KOPT-K1 (cell line): ENCODE data around the gene CWF19L1.
"Not testable (repeated sequence)": the region's sequence is repeated elsewhere in the genome, so short reads cannot be mapped to it uniquely, and the experiment has no call there.

Experiments
- H3K27ac ChIP-seq: fragments of 200-600 bp; sonication (generic); 2 replicates; pipeline ENCODE4 v1.5.1; 2016; ENCODE audit warnings: antibody characterized with exemption, mild to moderate bottlenecking, low read depth, low read length; ENCODE audit not compliant: poor library complexity, severe bottlenecking
- H3K36me3 ChIP-seq: fragments of 200-600 bp; sonication (generic); 2 replicates; pipeline ENCODE4 v1.5.1; 2017; ENCODE audit warnings: antibody characterized with exemption, mild to moderate bottlenecking, low read length, moderate library complexity; ENCODE audit not compliant: insufficient read depth
- H3K9me3 ChIP-seq: fragments of 200-600 bp; sonication (generic); 2 replicates; pipeline ENCODE4 v1.5.1; 2017; ENCODE audit warnings: antibody characterized with exemption, low read length, mild to moderate bottlenecking; ENCODE audit not compliant: insufficient read depth, poor library complexity, severe bottlenecking

Gene CWF19L1

GRCh38 chr10:100286051-100287033 lies 18.9 kb upstream of the CWF19L1 start, which contains the start of gene BLOC1S2:
BLOC1S2 (minus strand) TSS chr10:100286680; CDS start chr10:100286659, 21 bp downstream.
- peaks cover 29% of the 10 kb centered on the region for H3K36me3 ChIP-seq
- H3K27ac ChIP-seq = peak within 1 kb of the TSS; percentile 78
- no peaks in the 10 kb centered on the region for H3K9me3 ChIP-seq

GRCh38 chr10:100285326-100285725 lies 17.9 kb upstream of the CWF19L1 start:
- not testable (repeated sequence) for H3K9me3 ChIP-seq
- peak overlapping the region; percentile 78 for H3K27ac ChIP-seq
- peaks cover 38% of the 10 kb centered on the region for H3K36me3 ChIP-seq

- H3K36me3 ChIP-seq = peaks cover 56% of the 10 kb centered on the region
Measured at GRCh38 chr10:100282907-100283306, 15.5 kb upstream of the CWF19L1 start.

GRCh38 chr10:100276971-100277370 lies 9.5 kb upstream of the CWF19L1 start:
- peaks cover 59% of the 10 kb centered on the region for H3K36me3 ChIP-seq
- H3K27ac ChIP-seq, H3K9me3 ChIP-seq: not testable (repeated sequence)

More at GRCh38 chr10:100282907-100283306, 15.5 kb upstream of the CWF19L1 start:
- H3K9me3 ChIP-seq = no peaks in the 10 kb centered on the region
- H3K27ac ChIP-seq = no peak overlapping the region

- Histone ChIP-seq H3K36me3 (peaks cover 21% of the 10 kb centered on the region), H3K9me3 (no peaks in the 10 kb centered on the region), H3K27ac (no peak overlapping the region)
Measured at GRCh38 chr10:100265821-100266485, 1.5 kb downstream of the CWF19L1 start.

- no peaks in the 10 kb centered on the region for H3K9me3 ChIP-seq
- no peak overlapping the region for H3K27ac ChIP-seq
- H3K36me3 ChIP-seq = peaks cover 100% of the 10 kb centered on the region
Measured at GRCh38 chr10:100254191-100254590, 13.2 kb downstream of the CWF19L1 start.

- Histone ChIP-seq H3K36me3 (peaks cover 100% of the 10 kb centered on the region), H3K27ac (no peak overlapping the region), H3K9me3 (no peaks in the 10 kb centered on the region)
Measured at GRCh38 chr10:100253041-100253440, 14.4 kb downstream of the CWF19L1 start.

- Histone ChIP-seq H3K36me3 (peaks cover 99% of the 10 kb centered on the region), H3K9me3 (no peaks in the 10 kb centered on the region), H3K27ac (no peak overlapping the region)
Measured at GRCh38 chr10:100248820-100249219, 18.6 kb downstream of the CWF19L1 start.

GRCh38 chr10:100245484-100246220 lies 21.8 kb downstream of the CWF19L1 start:
- H3K9me3 ChIP-seq = no peaks in the 10 kb centered on the region
- H3K36me3 ChIP-seq = peaks cover 99% of the 10 kb centered on the region
- no peak overlapping the region for H3K27ac ChIP-seq

GRCh38 chr10:100239851-100240250 lies 27.6 kb downstream of the CWF19L1 start:
- no peaks in the 10 kb centered on the region for H3K9me3 ChIP-seq
- H3K27ac ChIP-seq = no peak overlapping the region
- H3K36me3 ChIP-seq = peaks cover 97% of the 10 kb centered on the region

- H3K36me3 ChIP-seq = peaks cover 97% of the 10 kb centered on the region
- no peaks in the 10 kb centered on the region for H3K9me3 ChIP-seq
- H3K27ac ChIP-seq = no peak overlapping the region
Measured at GRCh38 chr10:100238429-100238828, 29.0 kb downstream of the CWF19L1 start.

GRCh38 chr10:100232101-100232500 lies 35.3 kb downstream of the CWF19L1 start:
- peaks cover 65% of the 10 kb centered on the region for H3K36me3 ChIP-seq
- H3K27ac ChIP-seq = no peak overlapping the region
- H3K9me3 ChIP-seq = no peaks in the 10 kb centered on the region

- peak overlapping the region; percentile 69 for H3K27ac ChIP-seq
- no peaks in the 10 kb centered on the region for H3K9me3 ChIP-seq
- H3K36me3 ChIP-seq = peaks cover 50% of the 10 kb centered on the region
Measured at GRCh38 chr10:100229819-100230422, 37.5 kb downstream of the CWF19L1 start.

- Histone ChIP-seq H3K36me3 (peaks cover 65% of the 10 kb centered on the region), H3K9me3 (no peaks in the 10 kb centered on the region), H3K27ac (no peak overlapping the region)
Measured at GRCh38 chr10:100223879-100224278, 43.6 kb downstream of the CWF19L1 start.
